GM10266 (cell line): ENCODE data around the gene CELF6.
"Not testable (repeated sequence)": the region's sequence is repeated elsewhere in the genome, so short reads cannot be mapped to it uniquely, and the experiment has no call there.

ENCODE experiments used
- DNase-seq: peaks from one replicate; pipeline ENCODE4 v3.0.0; 2012; ENCODE audit errors: extremely low spot score
- TF ChIP-seq, protein P1 (sequence below): IDR thresholded peaks from 2 replicates; pipeline ENCODE4 v1.5.1; 2012; ENCODE audit warnings: mild to moderate bottlenecking, low read depth; ENCODE audit not compliant: control insufficient read depth, insufficient read depth; ENCODE audit errors: missing control alignments

Gene CELF6

DNA sequence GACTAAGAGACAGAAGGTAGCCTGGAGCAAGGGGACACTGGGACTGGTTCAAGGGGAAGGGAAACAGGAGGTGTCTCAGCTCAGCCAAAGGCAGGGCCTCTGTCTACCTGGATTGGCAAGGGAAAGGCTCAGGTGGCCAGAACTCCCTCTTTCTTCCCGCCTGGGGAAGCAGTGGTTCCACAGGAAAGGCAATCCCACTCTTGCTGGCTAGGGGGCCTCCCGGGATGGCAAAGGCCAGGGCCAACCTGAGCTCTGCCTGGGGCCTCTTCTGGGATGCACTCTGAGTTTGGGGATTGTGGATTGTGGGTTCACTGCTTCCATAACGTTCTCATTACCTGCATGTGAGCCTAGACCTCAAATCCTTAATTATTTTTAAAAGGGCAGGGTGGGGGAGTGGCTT lies 34.6 kb downstream of the CELF6 start:
- TF ChIP-seq, protein P1, sequence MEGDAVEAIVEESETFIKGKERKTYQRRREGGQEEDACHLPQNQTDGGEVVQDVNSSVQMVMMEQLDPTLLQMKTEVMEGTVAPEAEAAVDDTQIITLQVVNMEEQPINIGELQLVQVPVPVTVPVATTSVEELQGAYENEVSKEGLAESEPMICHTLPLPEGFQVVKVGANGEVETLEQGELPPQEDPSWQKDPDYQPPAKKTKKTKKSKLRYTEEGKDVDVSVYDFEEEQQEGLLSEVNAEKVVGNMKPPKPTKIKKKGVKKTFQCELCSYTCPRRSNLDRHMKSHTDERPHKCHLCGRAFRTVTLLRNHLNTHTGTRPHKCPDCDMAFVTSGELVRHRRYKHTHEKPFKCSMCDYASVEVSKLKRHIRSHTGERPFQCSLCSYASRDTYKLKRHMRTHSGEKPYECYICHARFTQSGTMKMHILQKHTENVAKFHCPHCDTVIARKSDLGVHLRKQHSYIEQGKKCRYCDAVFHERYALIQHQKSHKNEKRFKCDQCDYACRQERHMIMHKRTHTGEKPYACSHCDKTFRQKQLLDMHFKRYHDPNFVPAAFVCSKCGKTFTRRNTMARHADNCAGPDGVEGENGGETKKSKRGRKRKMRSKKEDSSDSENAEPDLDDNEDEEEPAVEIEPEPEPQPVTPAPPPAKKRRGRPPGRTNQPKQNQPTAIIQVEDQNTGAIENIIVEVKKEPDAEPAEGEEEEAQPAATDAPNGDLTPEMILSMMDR = no peak
- DNase-seq = no peak

DNA sequence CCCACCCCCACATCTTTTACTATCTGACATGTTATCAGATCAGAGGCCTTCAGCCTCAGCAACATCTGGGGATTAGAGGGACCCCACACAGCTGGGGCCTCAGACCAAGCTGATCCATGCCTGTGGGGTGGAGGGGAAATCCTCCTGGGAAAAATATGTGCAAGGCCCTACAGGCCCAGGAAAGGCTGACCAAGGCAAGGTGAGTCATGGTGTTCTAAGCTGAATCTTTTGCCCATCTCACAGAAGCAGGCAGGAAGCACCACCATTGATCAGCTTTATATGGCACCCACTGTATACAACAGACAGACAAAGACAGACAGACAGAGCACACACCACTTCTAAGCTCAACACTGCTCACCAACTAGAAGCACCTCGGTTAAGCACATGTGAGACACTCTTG lies 35.2 kb downstream of the CELF6 start:
- TF ChIP-seq, protein P1 = no peak

DNA sequence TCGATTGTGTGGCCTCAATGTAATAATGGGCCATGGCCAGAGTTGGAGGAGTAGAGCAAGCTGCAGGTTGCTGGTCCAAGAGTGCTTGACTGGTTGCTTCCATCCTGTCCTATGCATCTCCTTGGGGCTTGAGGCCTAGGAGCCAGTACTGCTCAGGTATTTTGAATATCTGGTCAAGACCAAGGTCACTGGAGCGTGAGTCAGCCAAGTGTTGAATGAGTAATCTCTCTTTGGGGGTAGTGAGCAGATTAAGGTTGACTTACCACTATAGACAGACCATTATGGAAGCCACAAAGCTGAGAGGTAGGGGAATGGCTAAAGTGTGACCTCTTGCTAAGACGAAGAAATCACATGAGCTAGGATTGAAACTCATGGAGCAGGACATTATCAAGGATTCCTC lies 38.2 kb downstream of the CELF6 start:
- no peak for DNase-seq
- TF ChIP-seq, protein P1 = no peak

More for the DNA sequence above, 35.2 kb downstream of the CELF6 start:
- no peak for DNase-seq

DNA sequence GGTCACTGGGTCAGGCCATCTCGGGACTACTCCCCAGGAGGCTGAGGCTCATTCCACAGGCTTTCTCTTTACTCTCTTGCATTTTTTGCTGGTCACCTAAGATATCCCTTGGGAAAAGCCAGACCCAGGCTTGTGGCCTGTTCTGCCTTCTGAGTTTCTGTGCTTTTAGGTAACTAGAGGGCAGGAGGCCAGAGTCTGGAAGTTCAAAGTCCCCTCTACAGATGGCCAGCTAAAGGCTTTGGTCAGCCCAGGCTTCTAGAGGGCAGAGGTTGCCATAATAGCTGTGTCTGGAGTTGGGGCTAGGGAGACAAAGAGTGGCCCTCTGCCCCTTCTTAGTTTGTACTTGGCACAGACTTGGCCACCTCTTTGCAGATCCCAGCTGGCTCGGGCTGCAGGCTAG lies 39.2 kb downstream of the CELF6 start:
- TF ChIP-seq, protein P1 = no peak

DNA sequence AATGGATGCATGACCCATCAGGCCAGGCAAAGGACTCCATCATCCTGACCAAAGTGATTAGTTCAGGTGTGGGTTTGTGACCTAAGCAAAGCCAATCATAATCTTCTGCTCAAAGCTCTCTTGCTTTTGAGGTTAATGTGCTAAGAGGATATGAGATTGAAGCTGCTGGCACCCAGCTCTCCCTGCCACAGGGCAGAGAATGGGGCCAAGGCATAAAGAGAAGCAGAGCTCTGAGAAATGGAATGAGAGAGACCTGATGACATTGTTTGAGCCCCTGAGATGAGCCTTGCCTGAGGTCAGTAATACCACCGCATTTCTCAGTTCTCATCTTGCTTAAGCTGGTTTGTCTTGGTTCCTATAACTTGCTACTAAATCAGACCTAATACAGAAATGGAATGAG lies 41.2 kb downstream of the CELF6 start:
- TF ChIP-seq, protein P1 = no peak
- no peak for DNase-seq

More for the DNA sequence above, 39.2 kb downstream of the CELF6 start:
- DNase-seq = no peak

DNA sequence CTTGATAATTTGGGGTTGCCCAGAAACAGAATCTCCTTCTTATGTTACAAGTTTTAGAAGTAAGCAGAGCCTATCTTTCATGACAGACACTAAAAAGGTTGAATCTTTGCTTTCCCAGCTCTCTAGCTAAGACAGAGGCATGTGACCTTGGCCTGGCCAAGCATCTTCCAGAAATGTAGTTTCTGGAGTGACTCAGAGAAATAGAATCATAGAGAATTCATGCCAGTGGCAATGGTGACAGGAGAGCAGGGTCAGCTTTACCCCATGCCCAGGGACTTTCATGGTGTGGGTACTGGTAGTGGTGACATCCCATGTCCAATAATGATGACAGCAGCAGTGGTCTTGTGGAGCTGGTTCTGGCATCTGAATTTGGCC lies 43.6 kb downstream of the CELF6 start:
- TF ChIP-seq, protein P1 = no peak
- no peak for DNase-seq

DNA sequence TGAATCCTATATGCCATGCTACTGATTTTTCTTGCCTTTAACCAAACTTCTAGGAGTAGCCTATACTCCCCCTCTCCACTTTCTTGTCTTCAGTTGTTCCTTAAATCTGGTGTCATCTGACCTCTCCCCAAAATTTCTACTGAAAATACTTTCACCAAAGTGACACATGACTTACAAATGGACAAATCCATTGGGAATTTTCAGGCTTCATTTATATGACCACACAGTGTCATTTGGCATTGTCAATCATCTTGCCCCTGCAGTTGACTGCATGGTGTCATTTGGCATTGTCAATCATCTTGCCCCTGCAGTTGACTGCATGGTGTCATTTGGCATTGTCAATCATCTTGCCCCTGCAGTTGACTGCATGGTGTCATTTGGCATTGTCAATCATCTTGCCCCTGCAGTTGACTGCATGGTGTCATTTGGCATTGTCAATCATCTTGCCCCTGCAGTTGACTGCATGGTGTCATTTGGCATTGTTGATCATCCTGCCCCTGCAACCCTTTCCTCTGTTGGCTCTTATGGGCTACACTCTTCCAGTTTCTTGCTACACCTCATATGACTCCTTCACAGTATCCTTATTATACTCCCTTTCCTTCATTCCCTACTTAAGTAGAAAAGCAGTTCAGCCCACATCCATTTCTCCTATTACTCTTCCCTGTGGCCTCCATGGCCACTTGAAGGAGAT lies 44.2 kb downstream of the CELF6 start:
- DNase-seq = not testable (repeated sequence)

DNA sequence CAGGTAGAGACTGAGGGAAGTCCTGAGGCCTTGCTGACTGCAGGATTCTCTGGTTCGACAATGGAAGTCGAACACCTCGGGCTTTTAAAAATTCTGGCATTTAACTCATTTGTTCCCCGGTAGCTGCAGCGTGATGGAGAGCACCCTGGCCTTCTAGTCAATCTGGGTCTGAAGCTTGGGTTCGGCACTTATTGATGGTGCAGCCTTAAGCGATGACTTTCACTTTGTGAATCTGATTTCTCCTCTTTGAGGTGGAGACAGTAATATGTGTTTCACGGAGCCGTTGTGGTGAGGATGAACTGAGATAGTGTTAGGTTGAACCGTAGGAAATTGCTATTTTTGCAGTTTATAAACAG lies 47.0 kb downstream of the CELF6 start:
- no peak for DNase-seq
- TF ChIP-seq, protein P1 = no peak
